HepG2 (cell line): ENCODE data around the gene ZBTB20. TPM values are rescaled to one million over a fixed set of nuclear protein-coding genes. Genes with fewer than 3 reads are reported as not detected.

Source experiments
- ATAC-seq: fragments of 200-7000 bp; cut with Tn5 transposase; 3 replicates; pipeline ENCODE4 v1.9.1; 2020; ENCODE audit warnings: mild to moderate bottlenecking, moderate library complexity
- BruUV-seq: library from RNA; stranded (reverse); fragments of 400-500 nt; replicated peaks from 2 replicates; lab custom pipeline; 2021; lab: Mats Ljungman, UMichigan
- CTCF ChIA-PET: fragments of 300-600 bp; formaldehyde crosslinking; extraction: SDS; loops from one replicate; lab custom pipeline; 2021; ENCODE audit warnings: low total read pairs, inconsistent platforms, low intra/inter-chr PET ratio; lab: Yijun Ruan, JAX
- POLR2A ChIA-PET: fragments of 350-600 bp; sonication (Branson Sonifier 250); formaldehyde crosslinking; loops from one replicate; lab custom pipeline; 2020; ENCODE audit warnings: antibody characterized with exemption, inconsistent platforms; lab: Yijun Ruan, JAX
- DNase-seq: peaks from one replicate; pipeline ENCODE4 v3.0.0-alpha.2; 2015; ENCODE audit warnings: low spot score
- FAIRE-seq: peaks from 3 replicates; lab custom pipeline; 2011; peaks lifted over from hg19 to GRCh38; lab: Jason Lieb, UNC
- H2AFZ ChIP-seq: one replicate; pipeline ENCODE4 v1.6.1; 2011; ENCODE audit warnings: low read length, inconsistent platforms
- H3K27ac ChIP-seq: fragments of 300-600 bp; 3 replicates; pipeline ENCODE4 v1.8.0; 2011; ENCODE audit warnings: mixed run types, mild to moderate bottlenecking, mixed read lengths, low read length, inconsistent platforms; ENCODE audit not compliant: insufficient read depth; ENCODE audit errors: extremely low read length
- H3K27me3 ChIP-seq, 2 experiments: fragments of 200-600 bp in 1 of 2; 2 replicates in 1 of 2; 3 replicates in 1 of 2; pipeline versions ENCODE4 v1.6.0 to v1.8.0; 2011; ENCODE audit warnings: low read length in 2 of 2, mild to moderate bottlenecking in 2 of 2, moderate library complexity in 2 of 2, inconsistent platforms in 1 of 2; ENCODE audit not compliant: insufficient read depth in 2 of 2, control insufficient read depth in 1 of 2
- H3K36me3 ChIP-seq, 2 experiments: fragments of 200-600 bp in 1 of 2; replicated peaks in 1 of 2; 2 replicates in 1 of 2; 3 replicates in 1 of 2; pipeline versions ENCODE4 v1.5.1 to v1.8.0; 2011; ENCODE audit warnings: low read length in 2 of 2, inconsistent platforms in 1 of 2; ENCODE audit not compliant: insufficient read depth in 2 of 2, control insufficient read depth in 1 of 2
- H3K4me1 ChIP-seq: 2 replicates; pipeline ENCODE4 v1.5.1; 2012; ENCODE audit warnings: low read length, inconsistent platforms; ENCODE audit not compliant: insufficient read depth
- H3K4me2 ChIP-seq: 2 replicates; pipeline ENCODE4 v1.6.0; 2011; ENCODE audit warnings: low read depth, low read length, inconsistent platforms
- H3K4me3 ChIP-seq, 3 experiments: fragments of 200-600 bp in 1 of 3; sonication (generic), shearing (Covaris generic) in 1 of 3; replicated peaks in 1 of 3; 2 replicates each; pipeline ENCODE4 v1.5.1; 2011 to 2016; ENCODE audit warnings: low read length in 3 of 3, inconsistent platforms in 2 of 3, low read depth in 2 of 3, mild to moderate bottlenecking in 2 of 3, control low read depth in 1 of 3, mixed read lengths in 1 of 3; ENCODE audit not compliant: insufficient read depth in 1 of 3
- H3K79me2 ChIP-seq: one replicate; pipeline ENCODE4 v1.6.1; 2011; ENCODE audit warnings: low read length, inconsistent platforms; ENCODE audit not compliant: insufficient read depth
- H3K9ac ChIP-seq: 2 replicates; pipeline ENCODE4 v1.6.0; 2011; ENCODE audit warnings: mild to moderate bottlenecking, low read depth, low read length, inconsistent platforms; ENCODE audit not compliant: insufficient read depth
- H3K9me3 ChIP-seq: 2 replicates; pipeline ENCODE4 v1.5.1; 2012; ENCODE audit warnings: mild to moderate bottlenecking, low read length
- H4K20me1 ChIP-seq: 2 replicates; pipeline ENCODE4 v1.6.0; 2011; ENCODE audit warnings: inconsistent platforms, mild to moderate bottlenecking, low read length, moderate library complexity; ENCODE audit not compliant: insufficient read depth
- CEBPB ChIP-seq: IDR thresholded peaks from 2 replicates; pipeline ENCODE4 v1.6.1; 2011; ENCODE audit warnings: low read depth, low read length, improper control_type of control experiment, borderline replicate concordance
- CEBPG ChIP-seq: IDR thresholded peaks from 2 replicates; pipeline ENCODE4 v1.6.1; 2016
- FOXP1 ChIP-seq, 2 experiments: fragments of 450-650 bp in 1 of 2; IDR thresholded peaks; 2 replicates each; pipeline ENCODE4 v1.6.1; 2017 to 2018; ENCODE audit warnings: antibody characterized with exemption in 1 of 2
- GATAD2A ChIP-seq: IDR thresholded peaks from 2 replicates; pipeline ENCODE4 v1.6.1; 2016
- HCFC1 ChIP-seq: fragments of 150-350 bp; IDR thresholded peaks from 2 replicates; pipeline ENCODE4 v1.6.1; 2014; ENCODE audit warnings: low read depth, low read length
- HNF4A ChIP-seq: sonication (generic); formaldehyde crosslinking; IDR thresholded peaks from 2 replicates; pipeline ENCODE4 v1.4.0; 2020; ENCODE audit warnings: missing genetic modification reagents
- HNF4G ChIP-seq, 2 experiments: sonication (generic) in 1 of 2; formaldehyde crosslinking in 1 of 2; IDR thresholded peaks; 2 replicates each; pipeline versions ENCODE4 v1.4.0 to v1.6.1; 2011 to 2020; ENCODE audit warnings: borderline replicate concordance in 2 of 2, low read depth in 2 of 2, mild to moderate bottlenecking in 2 of 2, low read length in 1 of 2, missing genetic modification reagents in 1 of 2, moderate library complexity in 1 of 2
- PAWR ChIP-seq: sonication (generic); formaldehyde crosslinking; IDR thresholded peaks from 2 replicates; pipeline ENCODE4 v1.4.0; 2020; ENCODE audit warnings: missing genetic modification reagents, mild to moderate bottlenecking, borderline replicate concordance
- PLRG1 ChIP-seq: fragments of 450-650 bp; conservative IDR thresholded peaks from 2 replicates; pipeline ENCODE4 v1.6.1; 2016
- SALL1 ChIP-seq: sonication (generic); formaldehyde crosslinking; IDR thresholded peaks from 2 replicates; pipeline ENCODE4 v1.8.0; 2022; ENCODE audit warnings: mild to moderate bottlenecking, missing genetic modification reagents
- SOX13 ChIP-seq, 3 experiments: fragments of 450-650 bp in 1 of 3; sonication (generic) in 1 of 3; formaldehyde crosslinking in 1 of 3; IDR thresholded peaks in 2 of 3; conservative IDR thresholded peaks in 1 of 3; 2 replicates each; pipeline versions ENCODE4 v1.5.0 to v1.6.1; 2016 to 2020; ENCODE audit warnings: antibody characterized with exemption in 1 of 3, mild to moderate bottlenecking in 1 of 3, missing compliant biosample characterization in 1 of 3, missing genetic modification reagents in 1 of 3, moderate library complexity in 1 of 3
- SOX5 ChIP-seq: IDR thresholded peaks from 2 replicates; pipeline ENCODE4 v1.6.1; 2016; ENCODE audit warnings: borderline replicate concordance
- SOX6 ChIP-seq, 2 experiments: fragments of 450-650 bp in 1 of 2; sonication (generic) in 1 of 2; formaldehyde crosslinking in 1 of 2; IDR thresholded peaks; 2 replicates each; pipeline versions ENCODE4 v1.4.0 to v1.6.1; 2017 to 2020; ENCODE audit warnings: antibody characterized with exemption in 1 of 2, mild to moderate bottlenecking in 1 of 2, missing genetic modification reagents in 1 of 2
- ZSCAN12 ChIP-seq: sonication (generic); formaldehyde crosslinking; IDR thresholded peaks from 2 replicates; pipeline ENCODE4 v1.9.0; 2021; ENCODE audit warnings: mild to moderate bottlenecking, missing genetic modification reagents
- ZZZ3 ChIP-seq: sonication (generic); formaldehyde crosslinking; IDR thresholded peaks from 2 replicates; pipeline ENCODE4 v1.4.0; 2020; ENCODE audit warnings: missing genetic modification reagents, mild to moderate bottlenecking, borderline replicate concordance
- WGBS: methylation state at CpG from one replicate; pipeline ENCODE4 v1.1.6; 2017; ENCODE audit warnings: low lambda C conversion rate; 5-methylcytosine and 5-hydroxymethylcytosine counted together
- in situ Hi-C: cut with HindIII; loops from 2 replicates; pipeline ENCODE4 v1.10.0; 2017; ENCODE audit warnings: low pct_unique_long_range_greater_than_20kb; ENCODE audit not compliant: extremely low pct_ligation_motif_present
- intact Hi-C: fragments of 100-400 bp; cut with micrococcal nuclease; formaldehyde crosslinking; loops from one replicate; pipeline ENCODE4 v1.10.0; 2022; ENCODE audit not compliant: unreplicated experiment
- polyA plus RNA-seq, 8 experiments: library from polyadenylated mRNA; depleted of rRNA in 3 of 8; stranded (reverse) in 7 of 8; unstranded in 1 of 8; fragments of >200 nt; fragmentation: Illumina TruSeq in 4 of 8; extraction: Trizol in 4 of 8; gene quantifications; 2 replicates each; pipeline versions ENCODE4 v1.2.1 to v1.2.3, GENCODE V29; 2011 to 2016; ENCODE audit warnings: low read depth in 4 of 8, missing spikeins in 1 of 8, mixed read lengths in 1 of 8; ENCODE audit not compliant: insufficient read depth in 1 of 8
- total RNA-seq, 5 experiments: library from RNA; depleted of rRNA; stranded (reverse); fragments of >200 nt; fragmentation: Illumina TruSeq; extraction: Trizol; gene quantifications; 2 replicates each; pipeline ENCODE4 v1.2.3, GENCODE V29; 2016; ENCODE audit warnings: low read depth in 1 of 5
- TF ChIP-seq, protein P1 (sequence below): sonication (generic); formaldehyde crosslinking; IDR thresholded peaks from 2 replicates; pipeline ENCODE4 v1.4.0; 2020; ENCODE audit warnings: low read depth, mild to moderate bottlenecking, missing genetic modification reagents
- TF ChIP-seq, protein P2 (sequence below): sonication (generic); formaldehyde crosslinking; IDR thresholded peaks from 2 replicates; pipeline ENCODE4 v1.5.1; 2020; ENCODE audit warnings: mild to moderate bottlenecking, moderate library complexity, missing genetic modification reagents
- TF ChIP-seq, protein P3 (sequence below): IDR thresholded peaks from 2 replicates; pipeline ENCODE4 v1.6.1; 2012; ENCODE audit warnings: low read depth, low read length, improper control_type of control experiment
- TF ChIP-seq, protein P4 (sequence below): sonication (generic); formaldehyde crosslinking; conservative IDR thresholded peaks from 2 replicates; pipeline ENCODE4 v1.4.0; 2020; ENCODE audit warnings: missing genetic modification reagents

Gene ZBTB20
- total and polyA plus RNA-seq, 2 of the 13 experiments (the other 11 are each of a cell fraction or from before 2014, with no cell fraction given), result 1.9 to 8.8 TPM

DNA sequence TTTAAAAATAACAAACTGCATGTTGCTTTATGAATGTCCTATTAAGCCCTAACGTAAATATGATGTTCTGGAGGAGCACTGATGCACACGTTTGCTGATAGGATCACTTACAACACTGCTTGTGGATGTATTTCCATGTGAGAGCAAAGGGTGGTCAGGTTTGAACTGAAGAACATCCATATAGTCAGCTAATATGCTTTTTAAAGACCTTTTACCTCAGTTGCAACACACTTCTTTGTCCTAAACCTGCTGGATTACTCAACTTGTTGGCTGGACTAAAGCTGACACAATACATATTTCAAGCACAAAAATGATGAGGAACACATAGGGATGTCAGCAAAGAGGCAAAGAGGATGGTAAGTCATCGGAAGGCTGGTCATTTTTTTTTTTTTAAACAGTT is 666.6 kb downstream of the ZBTB20 start:
- H3K9ac ChIP-seq, result no peak overlapping the region
- no peak for FAIRE-seq
- no peak overlapping the region for H2AFZ ChIP-seq
- no peaks in the 10 kb centered on the region for H3K36me3 ChIP-seq
- no peaks in the 10 kb centered on the region for H3K79me2 ChIP-seq
- ChIA-PET CTCF (no interaction called here), POLR2A (no interaction called here)
- peak; percentile 40 for DNase-seq
- no peaks in the 10 kb centered on the region for H4K20me1 ChIP-seq
- in situ Hi-C loops (no loop called here), intact Hi-C loops (no loop called here)
- WGBS, result 62% methylated on average over 3 of the region's 3 CpGs
- BruUV-seq, result no TSS peak
- H3K4me3 ChIP-seq, result no peak overlapping the region
- H3K27ac ChIP-seq, result no peak overlapping the region
- H3K4me2 ChIP-seq, result no peak overlapping the region
- no peaks in the 10 kb centered on the region for H3K27me3 ChIP-seq
- no peaks in the 10 kb centered on the region for H3K9me3 ChIP-seq
- H3K4me1 ChIP-seq, result peaks cover 28% of the 10 kb centered on the region
- ATAC-seq, result peak; percentile 62
- peak; percentile 14; the same call in 1 of the 2 replicates for TF ChIP-seq GATAD2A
- TF ChIP-seq, protein P1, sequence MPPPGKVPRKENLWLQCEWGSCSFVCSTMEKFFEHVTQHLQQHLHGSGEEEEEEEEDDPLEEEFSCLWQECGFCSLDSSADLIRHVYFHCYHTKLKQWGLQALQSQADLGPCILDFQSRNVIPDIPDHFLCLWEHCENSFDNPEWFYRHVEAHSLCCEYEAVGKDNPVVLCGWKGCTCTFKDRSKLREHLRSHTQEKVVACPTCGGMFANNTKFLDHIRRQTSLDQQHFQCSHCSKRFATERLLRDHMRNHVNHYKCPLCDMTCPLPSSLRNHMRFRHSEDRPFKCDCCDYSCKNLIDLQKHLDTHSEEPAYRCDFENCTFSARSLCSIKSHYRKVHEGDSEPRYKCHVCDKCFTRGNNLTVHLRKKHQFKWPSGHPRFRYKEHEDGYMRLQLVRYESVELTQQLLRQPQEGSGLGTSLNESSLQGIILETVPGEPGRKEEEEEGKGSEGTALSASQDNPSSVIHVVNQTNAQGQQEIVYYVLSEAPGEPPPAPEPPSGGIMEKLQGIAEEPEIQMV, result no peak
- no peak for TF ChIP-seq ZSCAN12
- peak; percentile 83 for TF ChIP-seq CEBPB
- TF ChIP-seq PLRG1, result no peak
- TF ChIP-seq HNF4G (IDR thresholded peaks at IDR 0.05; ENCODE audit: borderline replicate concordance, low read depth, low read length), result peak; percentile 19; the same call in 1 of the 2 replicates
- no peak for TF ChIP-seq HNF4G (CRISPR knock-in tag; IDR thresholded peaks at IDR 0.05; ENCODE audit: borderline replicate concordance, low read depth)
- TF ChIP-seq CEBPG, result peak; percentile 70
- no peak for TF ChIP-seq ZZZ3 (CRISPR knock-in tag)
- TF ChIP-seq, protein P2, sequence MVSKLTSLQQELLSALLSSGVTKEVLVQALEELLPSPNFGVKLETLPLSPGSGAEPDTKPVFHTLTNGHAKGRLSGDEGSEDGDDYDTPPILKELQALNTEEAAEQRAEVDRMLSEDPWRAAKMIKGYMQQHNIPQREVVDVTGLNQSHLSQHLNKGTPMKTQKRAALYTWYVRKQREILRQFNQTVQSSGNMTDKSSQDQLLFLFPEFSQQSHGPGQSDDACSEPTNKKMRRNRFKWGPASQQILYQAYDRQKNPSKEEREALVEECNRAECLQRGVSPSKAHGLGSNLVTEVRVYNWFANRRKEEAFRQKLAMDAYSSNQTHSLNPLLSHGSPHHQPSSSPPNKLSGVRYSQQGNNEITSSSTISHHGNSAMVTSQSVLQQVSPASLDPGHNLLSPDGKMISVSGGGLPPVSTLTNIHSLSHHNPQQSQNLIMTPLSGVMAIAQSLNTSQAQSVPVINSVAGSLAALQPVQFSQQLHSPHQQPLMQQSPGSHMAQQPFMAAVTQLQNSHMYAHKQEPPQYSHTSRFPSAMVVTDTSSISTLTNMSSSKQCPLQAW (CRISPR knock-in tag), result no peak
- TF ChIP-seq FOXP1 (IDR thresholded peaks at IDR 0.05), result no peak
- 0 out of 2 replicates have a peak, but pooled peaks have one; percentile 9 for TF ChIP-seq FOXP1 (CRISPR knock-in tag; IDR thresholded peaks at IDR 0.05)
- TF ChIP-seq PAWR (CRISPR knock-in tag), result no peak
- TF ChIP-seq SALL1, result peak; percentile 31; the same call in 1 of the 2 replicates
- TF ChIP-seq HCFC1, result no peak
- no peak for TF ChIP-seq SOX6 (IDR thresholded peaks at IDR 0.05)
- peak; percentile 68; the same call in 1 of the 2 replicates for TF ChIP-seq SOX6 (CRISPR knock-in tag; IDR thresholded peaks at IDR 0.05)
- no peak; the same call in 1 of the 2 replicates for TF ChIP-seq SOX13 (IDR thresholded peaks at IDR 0.05)
- peak in 1 of 2 experiments; percentile 48; a peak in 2 of 4 replicates for TF ChIP-seq SOX13 (CRISPR knock-in tag; conservative IDR thresholded peaks at IDR 0.05 in 1 of 2, IDR thresholded peaks at IDR 0.05 in 1 of 2)
- TF ChIP-seq SOX5, result peak; percentile 55; the same call in 1 of the 2 replicates
- TF ChIP-seq HNF4A (CRISPR knock-in tag), result peak; percentile 57
- TF ChIP-seq, protein P3, sequence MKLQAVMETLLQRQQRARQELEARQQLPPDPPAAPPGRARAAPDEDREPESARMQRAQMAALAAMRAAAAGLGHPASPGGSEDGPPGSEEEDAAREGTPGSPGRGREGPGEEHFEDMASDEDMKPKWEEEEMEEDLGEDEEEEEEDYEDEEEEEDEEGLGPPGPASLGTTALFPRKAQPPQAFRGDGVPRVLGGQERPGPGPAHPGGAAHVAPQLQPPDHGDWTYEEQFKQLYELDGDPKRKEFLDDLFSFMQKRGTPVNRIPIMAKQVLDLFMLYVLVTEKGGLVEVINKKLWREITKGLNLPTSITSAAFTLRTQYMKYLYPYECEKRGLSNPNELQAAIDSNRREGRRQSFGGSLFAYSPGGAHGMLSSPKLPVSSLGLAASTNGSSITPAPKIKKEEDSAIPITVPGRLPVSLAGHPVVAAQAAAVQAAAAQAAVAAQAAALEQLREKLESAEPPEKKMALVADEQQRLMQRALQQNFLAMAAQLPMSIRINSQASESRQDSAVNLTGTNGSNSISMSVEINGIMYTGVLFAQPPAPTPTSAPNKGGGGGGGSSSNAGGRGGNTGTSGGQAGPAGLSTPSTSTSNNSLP, result no peak
- TF ChIP-seq, protein P4, sequence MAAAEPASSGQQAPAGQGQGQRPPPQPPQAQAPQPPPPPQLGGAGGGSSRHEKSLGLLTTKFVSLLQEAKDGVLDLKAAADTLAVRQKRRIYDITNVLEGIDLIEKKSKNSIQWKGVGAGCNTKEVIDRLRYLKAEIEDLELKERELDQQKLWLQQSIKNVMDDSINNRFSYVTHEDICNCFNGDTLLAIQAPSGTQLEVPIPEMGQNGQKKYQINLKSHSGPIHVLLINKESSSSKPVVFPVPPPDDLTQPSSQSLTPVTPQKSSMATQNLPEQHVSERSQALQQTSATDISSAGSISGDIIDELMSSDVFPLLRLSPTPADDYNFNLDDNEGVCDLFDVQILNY (CRISPR knock-in tag), result no peak
